Sigmoid colon (tissue), 7 donors: ENCODE measurements around the gene CFTR. TPM values are rescaled to one million over a fixed set of nuclear protein-coding genes. Genes with fewer than 3 reads are reported as not detected.
"Not testable (repeated sequence)": the region's sequence is repeated elsewhere in the genome, so short reads cannot be mapped to it uniquely, and the experiment has no call there.

Source experiments
- DNase-seq: peaks from one replicate; pipeline ENCODE4 v3.0.0-alpha.2; 2019
- H3K27ac ChIP-seq, 4 donors: fragments of 200-600 bp; sonication (generic); one replicate each; pipeline ENCODE4 v1.5.1; 2016 to 2019; ENCODE audit warnings: mild to moderate bottlenecking in 1 of 4
- H3K27me3 ChIP-seq, 3 donors: fragments of 200-600 bp; sonication (generic); one replicate each; pipeline ENCODE4 v1.5.1; 2019; ENCODE audit warnings: mild to moderate bottlenecking in 1 of 3
- H3K36me3 ChIP-seq, 4 donors: fragments of 200-600 bp; sonication (generic); one replicate each; pipeline ENCODE4 v1.5.1; 2016 to 2019
- H3K4me1 ChIP-seq, 4 donors: fragments of 200-600 bp; sonication (generic); one replicate each; pipeline ENCODE4 v1.5.1; 2017 to 2019
- H3K4me3 ChIP-seq, 4 donors: fragments of 200-600 bp; sonication (generic); one replicate each; pipeline ENCODE4 v1.5.1; 2017 to 2019; ENCODE audit warnings: mild to moderate bottlenecking in 2 of 4, moderate library complexity in 1 of 4
- H3K9me3 ChIP-seq, 4 donors: fragments of 200-600 bp in 3 of 4; sonication (generic) in 3 of 4; one replicate each; pipeline versions ENCODE4 v1.5.1 to v1.6.1; 2013 to 2019
- CTCF ChIP-seq, 4 experiments: fragments of 450-650 bp in 3 of 4; fragments of 200-600 bp in 1 of 4; IDR thresholded peaks; one replicate each; pipeline ENCODE4 v1.5.1; 2016 to 2019; ENCODE audit warnings: antibody characterized with exemption in 4 of 4, mild to moderate bottlenecking in 3 of 4, moderate library complexity in 2 of 4
- EP300 ChIP-seq, 4 donors: sonication (generic); formaldehyde crosslinking; IDR thresholded peaks; one replicate each; pipeline ENCODE4 v1.6.1; 2017; ENCODE audit warnings: antibody characterized with exemption in 4 of 4
- POLR2A ChIP-seq, 2 donors: fragments of 450-650 bp; IDR thresholded peaks; one replicate each; pipeline ENCODE4 v1.6.1; 2016; ENCODE audit warnings: antibody characterized with exemption in 2 of 2, mild to moderate bottlenecking in 2 of 2, moderate library complexity in 2 of 2
- POLR2AphosphoS5 ChIP-seq, 4 donors: sonication (generic); formaldehyde crosslinking; IDR thresholded peaks; one replicate each; pipeline ENCODE4 v1.6.1; 2017; ENCODE audit warnings: antibody characterized with exemption in 4 of 4
- WGBS, 2 donors: extraction: QIAGEN DNeasy Blood & Tissue Kit; methylation state at CpG; one replicate each; pipeline ENCODE4 v1.1.7; 2013; 5-methylcytosine and 5-hydroxymethylcytosine counted together
- intact Hi-C: fragments of 100-400 bp; cut with DNase I; formaldehyde crosslinking; loops from one replicate; pipeline ENCODE4 v1.15.1; 2023
- polyA plus RNA-seq, 3 donors: library from polyadenylated mRNA; stranded (reverse); fragments of 200-250 nt; gene quantifications; one replicate each; pipeline ENCODE4 v1.2.3, GENCODE V29; 2013
- total RNA-seq, 4 donors: library from RNA; depleted of rRNA; stranded (reverse); fragments of >200 nt; gene quantifications; one replicate each; pipeline ENCODE4 v1.1.0, GENCODE V29; 2016
- donor health status: healthy with polysubstance abuse.
- donor health status: Bipolar disorder and iron deficiency.
- donor health status: healthy.

The CFTR gene
- total and polyA plus RNA-seq, 7 donors, result under 0.01 to 39.9 (median 3.4) TPM; not detected in 1

- no peaks in the 10 kb centered on the region for H3K27me3 ChIP-seq
- no peak overlapping the region for H3K27ac ChIP-seq
- no peaks in the 10 kb centered on the region for H3K9me3 ChIP-seq
- H3K4me1 ChIP-seq, result no peaks in the 10 kb centered on the region
- no peaks in the 10 kb centered on the region for H3K36me3 ChIP-seq
- no peak overlapping the region for H3K4me3 ChIP-seq
- TF ChIP-seq EP300 (IDR thresholded peaks at IDR 0.05) (no peak), POLR2AphosphoS5 (IDR thresholded peaks at IDR 0.05) (no peak), POLR2A (IDR thresholded peaks at IDR 0.05) (no peak), CTCF (IDR thresholded peaks at IDR 0.05) (no peak)
- no peak for DNase-seq
- WGBS, 2 donors, result 58 to 68% methylated on average over 3 of the region's 3 CpGs
- intact Hi-C loops, result no loop called here
These were observed 25.4 kb downstream of the CFTR start for GRCh38 chr7:117505238-117505637.

- intact Hi-C loops, result no loop called here
These were observed 28.9 kb downstream of the CFTR start for GRCh38 chr7:117508676-117509075.

GRCh38 chr7:117517194-117517593 lies 37.4 kb downstream of the CFTR start:
- H3K4me3 ChIP-seq, intact Hi-C loops, H3K27ac ChIP-seq, DNase-seq, H3K36me3 ChIP-seq, H3K27me3 ChIP-seq, H3K9me3 ChIP-seq, H3K4me1 ChIP-seq: not testable (repeated sequence)
- WGBS, 2 donors, result 93 to 94% methylated on average over 1 of the region's 1 CpG

More at GRCh38 chr7:117508676-117509075, 28.9 kb downstream of the CFTR start:
- Histone ChIP-seq H3K4me3 (no peak overlapping the region), H3K36me3 (no peaks in the 10 kb centered on the region), H3K27me3 (no peaks in the 10 kb centered on the region), H3K9me3 (no peaks in the 10 kb centered on the region), H3K4me1 (no peaks in the 10 kb centered on the region), H3K27ac (no peak overlapping the region)
- DNase-seq, result no peak
- 88 to 92% methylated on average over 1 of the region's 1 CpG for WGBS, 2 donors
- TF ChIP-seq POLR2AphosphoS5 (IDR thresholded peaks at IDR 0.05), result no peak
- TF ChIP-seq POLR2A (IDR thresholded peaks at IDR 0.05), result no peak
- TF ChIP-seq CTCF (IDR thresholded peaks at IDR 0.05), result no peak
- no peak for TF ChIP-seq EP300 (IDR thresholded peaks at IDR 0.05)

GRCh38 chr7:117530390-117530789 lies 50.6 kb downstream of the CFTR start:
- H3K27me3 ChIP-seq, result no peaks in the 10 kb centered on the region
- TF ChIP-seq POLR2A (IDR thresholded peaks at IDR 0.05), result no peak
- TF ChIP-seq POLR2AphosphoS5 (IDR thresholded peaks at IDR 0.05), result no peak
- TF ChIP-seq EP300 (IDR thresholded peaks at IDR 0.05), result no peak
- TF ChIP-seq CTCF (IDR thresholded peaks at IDR 0.05), result no peak
- no peaks in the 10 kb centered on the region for H3K9me3 ChIP-seq
- no peak overlapping the region for H3K4me3 ChIP-seq
- H3K36me3 ChIP-seq, result no peaks in the 10 kb centered on the region
- DNase-seq, result no peak
- H3K27ac ChIP-seq, result no peak overlapping the region
- no peaks in the 10 kb centered on the region for H3K4me1 ChIP-seq
- intact Hi-C loops, result no loop called here

- no peak for TF ChIP-seq POLR2A (IDR thresholded peaks at IDR 0.05)
- no peak for TF ChIP-seq EP300 (IDR thresholded peaks at IDR 0.05)
- TF ChIP-seq CTCF (IDR thresholded peaks at IDR 0.05), result no peak
- no peak for TF ChIP-seq POLR2AphosphoS5 (IDR thresholded peaks at IDR 0.05)
- no peaks in the 10 kb centered on the region for H3K4me1 ChIP-seq
- H3K4me3 ChIP-seq, result no peak overlapping the region
- WGBS, 2 donors, result 19 to 68% methylated on average over 3 of the region's 3 CpGs
- H3K27me3 ChIP-seq, result no peaks in the 10 kb centered on the region
- no peaks in the 10 kb centered on the region for H3K36me3 ChIP-seq
- DNase-seq, result no peak
- intact Hi-C loops, result no loop called here
- H3K27ac ChIP-seq, result no peak overlapping the region
- H3K9me3 ChIP-seq, result no peaks in the 10 kb centered on the region
These were observed 51.9 kb downstream of the CFTR start for GRCh38 chr7:117531595-117532244.
